ENCODE measurements around the gene RXRB.

RXRB gene

GRCh38 chr6:33212857-33213165 is 12.3 kb upstream of the RXRB start:
- TF ChIP-seq, protein P1, sequence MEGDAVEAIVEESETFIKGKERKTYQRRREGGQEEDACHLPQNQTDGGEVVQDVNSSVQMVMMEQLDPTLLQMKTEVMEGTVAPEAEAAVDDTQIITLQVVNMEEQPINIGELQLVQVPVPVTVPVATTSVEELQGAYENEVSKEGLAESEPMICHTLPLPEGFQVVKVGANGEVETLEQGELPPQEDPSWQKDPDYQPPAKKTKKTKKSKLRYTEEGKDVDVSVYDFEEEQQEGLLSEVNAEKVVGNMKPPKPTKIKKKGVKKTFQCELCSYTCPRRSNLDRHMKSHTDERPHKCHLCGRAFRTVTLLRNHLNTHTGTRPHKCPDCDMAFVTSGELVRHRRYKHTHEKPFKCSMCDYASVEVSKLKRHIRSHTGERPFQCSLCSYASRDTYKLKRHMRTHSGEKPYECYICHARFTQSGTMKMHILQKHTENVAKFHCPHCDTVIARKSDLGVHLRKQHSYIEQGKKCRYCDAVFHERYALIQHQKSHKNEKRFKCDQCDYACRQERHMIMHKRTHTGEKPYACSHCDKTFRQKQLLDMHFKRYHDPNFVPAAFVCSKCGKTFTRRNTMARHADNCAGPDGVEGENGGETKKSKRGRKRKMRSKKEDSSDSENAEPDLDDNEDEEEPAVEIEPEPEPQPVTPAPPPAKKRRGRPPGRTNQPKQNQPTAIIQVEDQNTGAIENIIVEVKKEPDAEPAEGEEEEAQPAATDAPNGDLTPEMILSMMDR (conservative IDR thresholded peaks at IDR 0.05; ENCODE audit: control insufficient read depth, insufficient read depth, low read depth, low read length): no peak
- no peak for DNase-seq (ENCODE audit: low read depth)
- peak overlapping the region; percentile 55 for H3K4me3 ChIP-seq (ENCODE audit: control insufficient read depth, low read depth, low read length)

DNA sequence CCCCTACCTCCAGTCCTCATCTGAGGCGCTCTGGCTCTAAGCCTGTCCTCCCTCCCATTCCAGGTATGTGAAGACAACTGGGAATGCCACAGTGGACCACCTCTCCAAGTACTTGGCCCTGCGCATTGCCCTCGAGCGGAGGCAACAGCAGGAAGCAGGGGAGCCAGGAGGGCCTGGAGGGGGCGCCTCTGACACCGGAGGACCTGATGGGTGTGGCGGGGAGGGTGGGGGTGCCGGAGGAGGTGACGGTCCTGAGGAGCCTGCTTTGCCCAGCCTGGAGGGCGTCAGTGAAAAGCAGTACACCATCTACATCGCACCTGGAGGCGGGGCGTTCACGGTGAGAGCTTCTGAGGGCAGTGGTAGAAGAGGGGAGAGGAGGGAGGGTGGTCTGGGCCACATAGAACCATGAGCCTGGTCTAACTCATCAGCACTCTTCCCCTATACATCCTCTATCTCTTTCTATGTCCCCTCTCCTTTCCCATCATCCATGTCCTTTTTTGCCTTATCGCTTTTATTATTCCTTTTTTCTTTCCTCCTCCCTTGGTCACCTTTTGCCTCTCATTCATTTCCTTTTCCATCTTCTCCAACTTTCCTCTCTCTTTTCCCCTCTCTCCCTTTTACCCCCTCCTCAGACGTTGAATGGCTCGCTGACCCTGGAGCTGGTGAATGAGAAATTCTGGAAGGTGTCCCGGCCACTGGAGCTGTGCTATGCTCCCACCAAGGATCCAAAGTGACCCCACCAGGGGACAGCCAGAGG is 11.4 kb upstream of the RXRB start:
- TF ChIP-seq, protein P1 (conservative IDR thresholded peaks at IDR 0.05; ENCODE audit: control insufficient read depth, insufficient read depth, low read depth, low read length): no peak
- no peak for DNase-seq (ENCODE audit: low read depth)
- H3K4me3 ChIP-seq (ENCODE audit: control insufficient read depth, low read depth, low read length): no peak overlapping the region

- no peak for DNase-seq (ENCODE audit: low read depth)
- TF ChIP-seq, protein P1 (conservative IDR thresholded peaks at IDR 0.05; ENCODE audit: control insufficient read depth, insufficient read depth, low read depth, low read length): no peak
- no peak overlapping the region for H3K4me3 ChIP-seq (ENCODE audit: control insufficient read depth, low read depth, low read length)
Observed at GRCh38 chr6:33211136-33211535, 10.7 kb upstream of the RXRB start.

DNA sequence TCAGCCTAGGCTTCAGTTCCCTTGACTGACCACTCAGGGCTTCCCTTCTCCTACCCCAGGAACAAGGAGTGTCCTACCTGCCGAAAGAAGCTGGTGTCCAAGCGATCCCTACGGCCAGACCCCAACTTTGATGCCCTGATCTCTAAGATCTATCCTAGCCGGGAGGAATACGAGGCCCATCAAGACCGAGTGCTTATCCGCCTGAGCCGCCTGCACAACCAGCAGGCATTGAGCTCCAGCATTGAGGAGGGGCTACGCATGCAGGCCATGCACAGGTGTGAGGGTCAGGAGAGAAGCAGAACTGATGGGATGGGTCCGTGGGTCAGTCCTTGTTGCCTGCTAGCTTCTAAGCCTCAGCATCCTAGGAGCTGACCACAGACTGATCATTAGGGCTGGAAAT is 9.4 kb upstream of the RXRB start:
- DNase-seq (ENCODE audit: low read depth): no peak
- H3K4me3 ChIP-seq (ENCODE audit: control insufficient read depth, low read depth, low read length): no peak overlapping the region
- TF ChIP-seq, protein P1 (conservative IDR thresholded peaks at IDR 0.05; ENCODE audit: control insufficient read depth, insufficient read depth, low read depth, low read length): no peak

DNA sequence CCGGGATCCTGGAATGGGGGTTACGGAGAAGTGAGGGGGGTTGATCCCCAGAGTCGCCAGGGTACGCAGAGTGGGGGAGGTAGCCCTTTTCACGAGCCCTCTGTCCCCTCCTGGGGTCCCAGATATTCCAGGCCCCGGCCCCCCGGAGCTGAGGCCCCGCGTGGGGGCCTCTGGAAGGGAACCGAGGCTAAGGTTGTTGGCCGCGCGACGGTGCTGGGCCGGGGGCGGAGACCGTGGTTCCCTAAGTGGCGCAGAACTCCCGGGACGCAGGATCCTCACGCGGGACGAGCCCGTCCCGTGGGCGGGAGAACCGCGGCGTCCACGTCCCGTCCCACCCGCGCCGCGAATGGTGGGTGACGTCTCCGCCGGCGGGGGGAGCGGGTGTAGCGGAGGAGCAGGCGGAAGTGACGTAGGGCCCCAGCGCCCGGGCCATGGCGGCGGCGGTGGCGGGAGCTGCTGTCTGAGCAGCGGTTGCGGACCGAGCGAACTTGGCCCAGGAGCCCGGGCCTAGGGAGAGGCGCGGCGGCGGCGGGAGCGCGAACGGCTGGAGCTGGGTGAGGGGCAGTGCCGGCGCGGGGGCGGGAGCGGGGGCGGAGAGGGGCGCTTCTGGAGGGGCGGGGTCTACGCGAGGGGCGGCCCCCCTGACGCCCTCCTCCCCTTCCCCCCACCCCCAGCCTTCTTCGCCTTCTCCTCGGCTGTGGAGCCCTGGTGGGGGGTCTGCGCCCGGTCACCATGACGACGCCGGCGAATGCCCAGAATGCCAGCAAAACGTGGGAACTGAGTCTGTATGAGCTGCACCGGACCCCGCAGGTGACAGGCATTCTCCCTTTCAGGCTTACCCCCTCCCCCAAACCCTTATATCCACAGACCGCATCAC is 7.9 kb upstream of the RXRB start, which contains the start of gene RING1:
Gene RING1, plus strand, starts transcription at position 410 of the 877 bp plus-strand sequence. Its CDS starts 323 bp downstream, at position 733.
- TF ChIP-seq, protein P1 (conservative IDR thresholded peaks at IDR 0.05; ENCODE audit: control insufficient read depth, insufficient read depth, low read depth, low read length): no peak

GRCh38 chr6:33207552-33208090 is 7.2 kb upstream of the RXRB start:
- peak; percentile 46 for DNase-seq (ENCODE audit: low read depth)
- peak overlapping the region; percentile 86 for H3K4me3 ChIP-seq (ENCODE audit: control insufficient read depth, low read depth, low read length)
- TF ChIP-seq, protein P1 (conservative IDR thresholded peaks at IDR 0.05; ENCODE audit: control insufficient read depth, insufficient read depth, low read depth, low read length): no peak

More for the DNA sequence above, 7.9 kb upstream of the RXRB start, which contains the start of gene RING1:
- peak; percentile 54 for DNase-seq (ENCODE audit: low read depth)
- peak within 1 kb of the TSS; percentile 86 for H3K4me3 ChIP-seq (ENCODE audit: control insufficient read depth, low read depth, low read length)
